ENCODE results near the gene HOXC12. TPM values are rescaled to one million over a fixed set of nuclear protein-coding genes. Genes with fewer than 3 reads are reported as not detected.

Gene HOXC12
- total and polyA plus RNA-seq, 2 of the 8 experiments (the other 6 are each of a cell fraction or from before 2014, with no cell fraction given): not detected

DNA sequence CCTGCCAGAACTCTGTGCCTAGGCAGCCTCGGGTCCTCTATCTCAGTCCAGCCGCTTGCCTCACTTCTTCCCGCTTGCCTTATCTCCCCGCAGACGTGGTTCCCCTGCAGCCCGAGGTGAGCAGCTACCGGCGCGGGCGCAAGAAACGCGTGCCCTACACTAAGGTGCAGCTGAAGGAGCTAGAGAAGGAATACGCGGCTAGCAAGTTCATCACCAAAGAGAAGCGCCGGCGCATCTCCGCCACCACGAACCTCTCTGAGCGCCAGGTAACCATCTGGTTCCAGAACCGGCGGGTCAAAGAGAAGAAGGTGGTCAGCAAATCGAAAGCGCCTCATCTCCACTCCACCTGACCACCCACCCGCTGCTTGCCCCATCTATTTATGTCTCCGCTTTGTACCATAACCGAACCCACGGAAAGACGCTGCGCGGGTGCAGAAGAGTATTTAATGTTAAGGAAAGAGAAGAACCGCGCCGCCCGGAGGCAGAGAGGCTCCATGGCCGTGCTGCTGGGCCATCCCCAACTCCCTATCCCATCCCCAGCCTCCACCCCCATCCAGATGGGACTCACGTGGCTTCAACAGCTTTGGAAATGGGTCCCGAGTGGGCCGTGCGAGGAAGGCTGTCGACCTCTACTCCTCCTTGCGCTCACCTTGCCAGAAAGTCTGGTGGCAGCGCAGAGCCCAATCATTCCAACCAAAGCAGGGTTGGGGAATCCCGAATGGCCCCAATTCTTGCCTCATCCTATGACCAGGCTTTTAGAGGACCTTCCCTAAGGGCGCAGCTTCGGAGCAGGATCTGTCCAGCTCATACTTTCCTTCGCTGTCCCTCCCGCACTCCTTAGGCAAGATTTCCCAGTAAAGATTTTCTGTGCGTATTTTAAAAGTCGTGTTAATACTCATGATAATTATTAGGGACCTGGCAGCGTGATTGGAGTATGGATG, 9.5 kb upstream of the HOXC12 start:
- DNase-seq (ENCODE audit: low read depth in 1 of 2, low spot score in 2 of 2) (peak in 1 of 2 experiments; percentile 59), FAIRE-seq (no peak)
- H3K4me1 ChIP-seq (replicated peaks in 1 of 4; ENCODE audit: control insufficient read depth in 3 of 4, insufficient read depth in 4 of 4, low read length in 3 of 4): peaks cover 0 to 7% (median under 1%) of the 10 kb centered on the region in 4 experiments; a peak in 5 of 7 replicates
- no peak overlapping the region for H2AK5ac ChIP-seq (ENCODE audit: low read depth, low read length)
- H4K20me1 ChIP-seq (replicated peaks in 1 of 2; ENCODE audit: control insufficient read depth in 1 of 2, insufficient read depth in 2 of 2, low read length in 2 of 2): peaks cover 16 to 22% of the 10 kb centered on the region in 2 experiments
- H4K5ac ChIP-seq (ENCODE audit: insufficient read length, low read depth, low read length): no peak overlapping the region
- H3K27me3 ChIP-seq (replicated peaks in 1 of 4; ENCODE audit: control insufficient read depth in 3 of 4, extremely low read depth in 1 of 4, insufficient read depth in 3 of 4, low read length in 3 of 4): peaks cover 93 to 100% (median 98%) of the 10 kb centered on the region in 4 experiments
- no peak overlapping the region for H3K27ac ChIP-seq (ENCODE audit: low read depth, low read length)
- CTCF ChIA-PET (ENCODE audit: partially characterized antibody): interaction anchor here (0.5 to 2.1 kb wide), 18 partner anchors 10 to 263 kb away, joined by 3 to 10 read pairs (median 3); partner anchors contain the start of gene HOTAIR
- H3K79me1 ChIP-seq (ENCODE audit: low read depth, low read length): no peaks in the 10 kb centered on the region
- no peak overlapping the region for H2BK20ac ChIP-seq (ENCODE audit: low read length)
- H3K4me3 ChIP-seq (ENCODE audit: extremely low read depth in 1 of 4, insufficient read depth in 2 of 4, low read depth in 3 of 4, low read length in 4 of 4): no peak overlapping the region
- no peak overlapping the region for H3K56ac ChIP-seq (replicated peaks; ENCODE audit: insufficient read length, low read depth, low read length)
- no peak overlapping the region for H4K91ac ChIP-seq (replicated peaks; ENCODE audit: insufficient read length, low read length)
- no peak overlapping the region for H4K8ac ChIP-seq (ENCODE audit: extremely low read depth, insufficient read depth, low read length)
- no peak overlapping the region for H2BK120ac ChIP-seq (replicated peaks; ENCODE audit: low read depth, low read length)
- POLR2A ChIA-PET (ENCODE audit: partially characterized antibody): interaction anchor here (0.8 to 1.4 kb wide), 3 partner anchors 14 to 124 kb away, joined by 3 to 4 read pairs (median 3); no protein-coding TSS in a partner anchor
- H3K23me2 ChIP-seq (ENCODE audit: low read depth, low read length): no peaks in the 10 kb centered on the region
- H2BK15ac ChIP-seq (ENCODE audit: low read length): no peak overlapping the region
- no peak overlapping the region for H3K4ac ChIP-seq (replicated peaks; ENCODE audit: insufficient read length, low read depth, low read length)
- H3K14ac ChIP-seq (ENCODE audit: insufficient read length): no peak overlapping the region
- no peak overlapping the region for H3K18ac ChIP-seq (ENCODE audit: extremely low read depth, low read length)
- H3K9ac ChIP-seq (replicated peaks in 1 of 4; ENCODE audit: extremely low read depth in 1 of 4, low read depth in 3 of 4, low read length in 3 of 4): no peak overlapping the region
- 13% methylated on average over 36 of the region's 51 CpGs; no CpG with 5 or more reads in 1 of the 2 experiments for WGBS, 2 experiments (ENCODE audit: extremely low coverage in 1 of 2, insufficient coverage in 1 of 2, insufficient read length in 1 of 2, insufficient replicate concordance in 2 of 2, low coverage in 1 of 2, low lambda C conversion rate in 2 of 2, missing lambda C conversion rate in 1 of 2)
- 0 out of 4 replicates have a peak overlapping the region, but pooled peaks of 1 of the 2 experiments have one; percentile 3 for H3K4me2 ChIP-seq (ENCODE audit: insufficient read depth in 1 of 2, low read depth in 2 of 2, low read length in 2 of 2)
- no peak overlapping the region for H3K23ac ChIP-seq (ENCODE audit: insufficient read length)
- no peaks in the 10 kb centered on the region for H3K79me2 ChIP-seq (ENCODE audit: control insufficient read depth in 1 of 2, insufficient read depth in 2 of 2, low read length in 2 of 2)
- no peaks in the 10 kb centered on the region for H3K36me3 ChIP-seq (ENCODE audit: control insufficient read depth in 2 of 4, insufficient read depth in 4 of 4, low read length in 3 of 4)
- H2AFZ ChIP-seq (ENCODE audit: low read length): no peak overlapping the region
- no peak overlapping the region for H2BK12ac ChIP-seq (ENCODE audit: low read depth, low read length)
- H2BK5ac ChIP-seq (ENCODE audit: low read depth, low read length): no peak overlapping the region
- no peaks in the 10 kb centered on the region for H3K9me3 ChIP-seq (ENCODE audit: insufficient read depth in 2 of 2, low read depth in 1 of 2, low read length in 1 of 2)
- TF ChIP-seq MAFK (IDR thresholded peaks at IDR 0.05; ENCODE audit: low read depth, low read length) (no peak), ZNF274 (IDR thresholded peaks at IDR 0.05; ENCODE audit: borderline replicate concordance, extremely low read depth, low read length) (no peak), RNF2 (IDR thresholded peaks at IDR 0.05; ENCODE audit: borderline replicate concordance, low read depth, low read length, missing control alignments, poor library complexity, severe bottlenecking) (peak; percentile 20), SIX5 (IDR thresholded peaks at IDR 0.05; ENCODE audit: low read depth, low read length) (no peak), YY1 (IDR thresholded peaks at IDR 0.05; ENCODE audit: low read depth, low read length) (no peak), CBX5 (IDR thresholded peaks at IDR 0.05; ENCODE audit: low read depth, low read length) (no peak), KDM5A (IDR thresholded peaks at IDR 0.05; ENCODE audit: low read length) (no peak), TBP (IDR thresholded peaks at IDR 0.05; ENCODE audit: low read depth, low read length) (no peak), RAD21 (IDR thresholded peaks at IDR 0.05 in 1 of 2, conservative IDR thresholded peaks at IDR 0.05 in 1 of 2; ENCODE audit: low read depth in 2 of 2, low read length in 2 of 2) (peak in 1 of 2 experiments; percentile 18; a peak in 1 of 4 replicates), TEAD4 (IDR thresholded peaks at IDR 0.05; ENCODE audit: low read depth, low read length) (no peak), NRF1 (IDR thresholded peaks at IDR 0.05; ENCODE audit: low read depth, low read length) (no peak)

Data from H1 (cell line).